ENCODE data around the gene OR7A17. TPM values are rescaled to one million over a fixed set of nuclear protein-coding genes. Genes with fewer than 3 reads are reported as not detected.

Gene OR7A17
- total RNA-seq = not detected

- DNase-seq = no peak
- H3K27me3 ChIP-seq = no peaks in the 10 kb centered on the region
- no peak within 1 kb of the TSS for H3K4me3 ChIP-seq
- H3K4me1 ChIP-seq = peaks cover 0 to 7% (median 0%) of the 10 kb centered on the region in 4 donors
- H3K36me3 ChIP-seq = no peaks in the 10 kb centered on the region
- H3K9me3 ChIP-seq = no peaks in the 10 kb centered on the region
- H3K27ac ChIP-seq = no peak within 1 kb of the TSS
- TF ChIP-seq POLR2A (IDR thresholded peaks at IDR 0.05) = no peak
- no peak for TF ChIP-seq CTCF (IDR thresholded peaks at IDR 0.05)
These were observed at the start of gene OR7A17 for GRCh38 chr19:14886032-14886431. TSS of gene OR7A17 (minus strand) at chr19:14886132. CDS start at chr19:14881355, 4,777 bp downstream.

GRCh38 chr19:14933506-14933905, 47.6 kb upstream of the OR7A17 start:
- H3K27me3 ChIP-seq = no peaks in the 10 kb centered on the region
- no peaks in the 10 kb centered on the region for H3K4me1 ChIP-seq
- TF ChIP-seq CTCF (IDR thresholded peaks at IDR 0.05) (no peak), POLR2A (IDR thresholded peaks at IDR 0.05) (no peak)
- H3K36me3 ChIP-seq = no peaks in the 10 kb centered on the region
- H3K9me3 ChIP-seq = no peaks in the 10 kb centered on the region
- H3K27ac ChIP-seq = no peak overlapping the region
- DNase-seq = no peak
- H3K4me3 ChIP-seq = no peak overlapping the region

- TF ChIP-seq POLR2A (IDR thresholded peaks at IDR 0.05) (no peak), CTCF (IDR thresholded peaks at IDR 0.05) (no peak)
- Histone ChIP-seq H3K27ac (no peak overlapping the region), H3K4me3 (no peak overlapping the region), H3K36me3 (no peaks in the 10 kb centered on the region), H3K27me3 (no peaks in the 10 kb centered on the region), H3K9me3 (no peaks in the 10 kb centered on the region), H3K4me1 (no peaks in the 10 kb centered on the region)
- DNase-seq = no peak
These were observed 30.9 kb upstream of the OR7A17 start for GRCh38 chr19:14916848-14917247.

GRCh38 chr19:14915116-14915515, 29.2 kb upstream of the OR7A17 start:
- no peaks in the 10 kb centered on the region for H3K4me1 ChIP-seq
- TF ChIP-seq CTCF (IDR thresholded peaks at IDR 0.05) (no peak), POLR2A (IDR thresholded peaks at IDR 0.05) (no peak)

GRCh38 chr19:14906711-14907110, 20.8 kb upstream of the OR7A17 start:
- DNase-seq = no peak
- Histone ChIP-seq H3K27ac (no peak overlapping the region), H3K9me3 (no peaks in the 10 kb centered on the region), H3K4me3 (no peak overlapping the region), H3K36me3 (no peaks in the 10 kb centered on the region), H3K27me3 (no peaks in the 10 kb centered on the region), H3K4me1 (no peaks in the 10 kb centered on the region)
- TF ChIP-seq POLR2A (IDR thresholded peaks at IDR 0.05) (no peak), CTCF (IDR thresholded peaks at IDR 0.05) (no peak)

More at GRCh38 chr19:14915116-14915515, 29.2 kb upstream of the OR7A17 start:
- H3K9me3 ChIP-seq = no peaks in the 10 kb centered on the region
- H3K27me3 ChIP-seq = no peaks in the 10 kb centered on the region
- no peaks in the 10 kb centered on the region for H3K36me3 ChIP-seq
- no peak overlapping the region for H3K27ac ChIP-seq
- H3K4me3 ChIP-seq = no peak overlapping the region
- no peak for DNase-seq

GRCh38 chr19:14901675-14902260, 15.8 kb upstream of the OR7A17 start:
- no peak for TF ChIP-seq POLR2A (IDR thresholded peaks at IDR 0.05)
- TF ChIP-seq CTCF (IDR thresholded peaks at IDR 0.05) = no peak
- H3K9me3 ChIP-seq = no peaks in the 10 kb centered on the region
- no peak for DNase-seq
- no peak overlapping the region for H3K4me3 ChIP-seq
- no peaks in the 10 kb centered on the region for H3K4me1 ChIP-seq
- H3K36me3 ChIP-seq = no peaks in the 10 kb centered on the region
- no peaks in the 10 kb centered on the region for H3K27me3 ChIP-seq
- no peak overlapping the region for H3K27ac ChIP-seq
